ENCODE measurements around the gene OR5D16.

DNA sequence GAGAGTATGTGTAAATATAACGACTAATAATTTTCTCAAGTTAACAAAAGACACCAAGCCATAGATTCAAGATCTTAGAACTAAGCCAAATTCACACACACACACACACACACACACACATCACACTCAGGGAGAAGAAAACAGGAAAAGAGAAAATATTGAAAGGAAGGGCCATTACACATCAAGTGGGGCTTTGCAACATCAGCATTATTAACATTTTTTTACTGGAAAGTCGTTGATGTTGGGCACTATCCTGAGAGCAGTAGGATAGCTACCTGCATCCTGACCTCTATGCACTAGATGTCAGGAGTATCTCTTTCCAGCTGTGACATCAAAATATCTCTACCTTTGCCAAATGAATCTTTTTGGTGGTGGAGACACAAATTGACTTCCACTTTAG is 8.9 kb downstream of the OR5D16 start:
- no peak for TF ChIP-seq POLR2AphosphoS5 (IDR thresholded peaks at IDR 0.05; ENCODE audit: low read depth, low read length)
- TF ChIP-seq FOXP2 (optimal IDR thresholded peaks at IDR 0.05; ENCODE audit: borderline replicate concordance, extremely low read depth, extremely low read length, insufficient read depth) = no peak
- TF ChIP-seq TAF1 (IDR thresholded peaks at IDR 0.05; ENCODE audit: borderline replicate concordance, insufficient read depth, low read length) = no peak

Measured in PFSK-1 (cell line).